PC-3 (cell line): ENCODE results near the gene ARHGAP6.

Experiments used
- CTCF ChIP-seq: fragments of 300-600 bp; sonication (generic); conservative IDR thresholded peaks from 2 replicates; pipeline ENCODE4 v1.5.1; 2017; ENCODE audit warnings: antibody characterized with exemption, low read depth, mild to moderate bottlenecking, low read length
- EZH2 ChIP-seq: fragments of 300-600 bp; sonication (generic); IDR thresholded peaks from one replicate; pipeline ENCODE4 v1.6.1; 2017; ENCODE audit warnings: antibody characterized with exemption, mild to moderate bottlenecking, low read length; ENCODE audit not compliant: unreplicated experiment
- EZH2phosphoT487 ChIP-seq: fragments of 300-600 bp; sonication (generic); IDR thresholded peaks from 2 replicates; pipeline ENCODE4 v1.6.1; 2018; ENCODE audit warnings: mild to moderate bottlenecking, antibody characterized with exemption, low read length, borderline replicate concordance

- TF ChIP-seq CTCF = no peak
- no peak for TF ChIP-seq EZH2phosphoT487
- TF ChIP-seq EZH2 = no peak
Measured at GRCh38 chrX:11562570-11562969, 103.2 kb downstream of the ARHGAP6 start.
